Measurements from ENCODE around the gene BIN1.
"Not testable (repeated sequence)": the region's sequence is repeated elsewhere in the genome, so short reads cannot be mapped to it uniquely, and the experiment has no call there.

BIN1 gene

DNA sequence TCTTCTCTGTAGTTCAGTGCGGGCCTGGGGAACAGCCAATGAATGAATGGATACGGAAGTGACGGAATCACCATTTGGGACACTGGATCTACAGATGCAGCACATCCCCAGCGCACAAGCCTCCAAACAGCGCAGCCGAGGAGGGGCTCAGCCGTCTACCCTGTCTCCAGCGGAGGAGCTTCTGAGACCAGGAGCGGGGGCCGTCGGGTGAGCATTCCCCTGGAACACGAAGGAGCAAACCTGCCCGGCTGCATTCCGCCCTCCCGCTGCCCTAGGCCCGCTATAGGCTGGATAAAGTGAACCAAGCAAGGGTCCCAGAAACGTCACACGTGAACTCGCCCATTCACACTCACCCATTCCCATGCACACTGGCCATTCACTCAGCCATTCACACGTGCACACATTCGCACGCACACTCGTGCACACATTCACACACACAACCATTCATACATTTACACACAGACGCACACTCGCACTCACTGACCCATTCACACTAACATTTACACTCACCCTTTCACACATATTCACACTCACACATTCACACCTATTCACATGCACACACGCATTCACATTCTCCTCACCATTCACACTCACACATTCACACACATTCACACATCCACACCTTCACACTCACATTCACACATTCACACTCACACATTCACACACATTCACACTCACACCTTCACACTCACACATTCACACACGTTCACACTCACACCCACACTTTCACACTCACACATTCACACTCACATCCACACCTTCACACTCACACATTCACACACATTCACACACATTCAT is 63.4 kb downstream of the BIN1 start:
- DNase-seq: no peak

- no peak for DNase-seq
Observed at GRCh38 chr2:127041259-127041970, 65.5 kb downstream of the BIN1 start.

GRCh38 chr2:127040169-127040568 is 66.8 kb downstream of the BIN1 start:
- DNase-seq: no peak

GRCh38 chr2:127039387-127040031 is 67.4 kb downstream of the BIN1 start:
- DNase-seq: no peak

DNA sequence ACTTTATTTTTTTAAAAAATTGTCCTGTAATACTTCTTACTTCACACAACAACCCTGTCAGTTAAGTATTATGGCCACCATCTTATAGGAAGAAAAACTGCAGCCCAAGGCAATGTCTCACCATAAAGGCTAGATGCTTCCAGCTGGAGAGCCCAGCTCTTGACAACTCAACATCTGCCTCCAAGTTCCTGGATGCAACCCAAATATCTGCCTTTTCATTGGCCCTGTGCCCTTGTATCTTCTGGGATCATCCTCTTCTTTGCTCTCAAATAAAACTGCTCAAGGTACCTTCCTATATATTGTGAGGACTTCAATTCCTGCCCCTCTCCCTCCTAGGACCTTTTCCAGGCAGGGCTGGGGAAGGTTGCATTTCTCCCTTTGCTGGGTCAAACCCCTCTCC is 69.5 kb downstream of the BIN1 start:
- DNase-seq: no peak

DNA sequence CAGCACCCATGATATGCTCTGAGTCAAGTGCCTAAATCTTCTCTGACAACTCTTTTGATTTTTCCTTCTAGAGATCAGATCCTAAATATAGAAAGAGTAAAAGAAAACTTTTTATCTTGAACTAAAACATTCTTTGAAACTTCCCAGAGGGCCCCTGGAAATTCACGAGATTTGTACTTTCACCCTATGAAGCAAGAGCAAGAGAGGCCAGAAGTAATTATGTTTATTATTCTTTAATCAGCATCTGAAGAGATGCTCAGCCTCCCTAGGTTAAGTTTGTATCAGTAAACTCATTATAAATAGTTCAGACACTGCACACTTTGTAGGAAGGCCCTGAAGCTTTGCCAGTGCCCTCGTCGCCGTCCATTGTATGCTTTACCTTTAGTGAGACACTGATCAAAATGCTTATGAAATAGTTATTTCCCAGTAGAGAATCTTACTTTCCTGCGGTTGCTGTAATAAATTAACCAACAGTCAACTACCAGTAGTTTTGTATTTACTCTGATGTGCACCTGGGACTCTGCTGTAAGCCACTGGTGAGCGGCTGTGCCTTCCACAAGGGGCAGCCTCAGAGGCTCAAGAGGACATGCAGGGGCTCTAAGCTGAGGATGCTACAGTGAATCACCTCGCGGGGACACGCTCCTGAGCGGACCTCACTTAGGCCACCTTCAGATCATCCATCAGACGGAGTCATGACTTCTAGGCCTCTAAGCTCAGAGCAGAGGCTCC is 71.9 kb downstream of the BIN1 start:
- DNase-seq: no peak

GRCh38 chr2:127034051-127034450 is 72.9 kb downstream of the BIN1 start:
- no peak for DNase-seq

- no peak for DNase-seq
Observed at GRCh38 chr2:127032621-127033020, 74.3 kb downstream of the BIN1 start.

- DNase-seq: no peak
Observed at GRCh38 chr2:127029350-127030051, 77.5 kb downstream of the BIN1 start.

DNA sequence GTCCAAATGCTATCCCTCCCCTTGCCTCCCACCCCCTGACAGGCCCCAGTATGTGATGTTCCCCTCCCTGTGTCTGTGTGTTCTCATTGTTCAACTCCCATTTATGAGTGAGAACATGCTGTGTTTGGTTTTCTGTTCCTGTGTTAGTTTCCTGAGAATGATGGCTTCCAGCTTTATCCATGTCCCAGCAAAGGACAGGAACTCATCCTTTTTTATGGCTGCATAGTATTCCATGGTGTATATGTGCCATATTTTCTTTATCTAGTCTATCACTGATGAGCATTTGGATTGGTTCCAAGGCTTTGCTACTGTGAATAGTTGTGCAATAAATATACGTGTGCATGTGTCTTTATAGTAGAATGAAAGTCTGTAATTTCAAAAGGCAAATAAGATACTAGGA is 78.2 kb downstream of the BIN1 start:
- not testable (repeated sequence) for DNase-seq

DNA sequence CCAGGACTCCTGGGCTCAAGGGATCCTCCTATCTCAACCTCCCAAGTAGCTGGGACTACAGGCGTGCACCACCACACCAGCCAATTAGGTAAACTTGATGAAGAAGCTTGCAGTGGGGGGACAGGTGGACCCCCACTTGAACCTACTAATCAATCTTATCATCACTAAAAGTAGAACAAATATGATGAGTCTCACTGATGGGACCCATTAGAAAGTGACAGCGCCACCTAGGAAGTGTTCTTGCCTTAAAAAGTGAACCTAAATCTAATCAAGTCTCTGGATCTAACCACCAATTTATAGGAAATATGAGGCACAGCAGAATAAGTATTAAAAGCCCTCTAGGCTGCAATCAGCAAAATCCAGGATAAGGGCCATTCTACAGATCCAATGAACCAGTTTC is 79.2 kb downstream of the BIN1 start:
- no peak for DNase-seq

- DNase-seq: no peak
Observed at GRCh38 chr2:127025359-127026166, 81.4 kb downstream of the BIN1 start.

GRCh38 chr2:127024769-127025358 is 82.1 kb downstream of the BIN1 start:
- no peak for DNase-seq

DNA sequence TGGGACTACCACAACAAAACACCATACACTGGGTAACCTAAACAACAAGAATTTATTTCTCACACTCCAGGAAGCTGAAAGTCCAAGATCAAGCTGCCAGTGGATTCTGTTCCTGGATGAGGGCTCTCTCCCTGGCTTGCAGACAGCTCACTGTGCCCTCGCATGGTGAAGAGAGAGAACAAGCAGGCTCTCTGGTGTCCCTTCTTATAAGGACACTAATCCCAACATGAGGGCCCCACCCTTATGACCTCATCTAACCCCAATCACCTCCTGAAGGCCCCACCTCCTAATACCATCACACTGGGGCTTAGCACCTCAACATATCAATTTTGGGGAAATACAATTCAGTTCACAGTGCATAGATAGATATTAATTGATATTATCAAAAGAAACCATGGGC is 83.5 kb downstream of the BIN1 start:
- no peak for DNase-seq

DNA sequence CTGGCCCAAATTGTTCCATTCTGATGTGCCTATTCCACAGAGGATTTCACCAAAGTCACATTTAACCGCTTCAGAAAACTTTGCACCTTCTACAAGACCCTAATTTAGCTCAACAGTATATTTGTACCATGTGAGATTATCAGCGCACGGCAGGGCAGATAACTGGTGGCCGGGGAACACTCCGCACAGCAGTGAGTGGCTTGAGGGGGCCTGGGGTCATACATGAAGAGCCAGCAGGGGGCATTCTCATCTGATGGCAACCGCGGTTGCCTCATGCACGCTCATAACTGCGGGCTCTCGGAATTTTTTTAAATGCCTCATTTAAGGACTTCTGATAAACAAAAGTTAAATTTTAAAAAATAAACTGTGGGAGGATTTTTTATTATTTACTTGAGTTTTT is 84.1 kb downstream of the BIN1 start:
- DNase-seq: no peak

GRCh38 chr2:127020536-127020935 is 86.4 kb downstream of the BIN1 start:
- no peak for DNase-seq

GRCh38 chr2:127017548-127017947 is 89.4 kb downstream of the BIN1 start:
- no peak for DNase-seq

DNA sequence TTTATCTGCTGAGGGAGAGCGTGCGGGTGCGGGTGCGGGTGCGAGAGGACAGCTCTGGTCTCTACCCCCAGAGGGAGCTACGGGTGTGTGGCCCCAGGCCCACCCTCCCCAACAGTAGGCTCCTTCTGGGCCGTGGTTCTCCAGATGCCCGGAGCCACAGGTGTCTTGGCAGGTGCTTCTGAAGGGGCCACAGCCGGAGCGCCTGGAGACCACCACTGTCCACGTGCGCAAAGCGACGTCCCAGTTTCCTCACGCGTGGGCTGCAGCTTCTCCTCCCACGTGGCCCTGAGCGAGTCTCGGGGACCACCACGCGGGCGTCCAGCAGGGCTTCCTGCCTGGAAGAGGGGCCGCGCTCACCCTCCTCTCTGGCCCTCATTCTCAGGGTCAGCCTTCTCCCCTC is 90.6 kb downstream of the BIN1 start:
- no peak for DNase-seq

DNA sequence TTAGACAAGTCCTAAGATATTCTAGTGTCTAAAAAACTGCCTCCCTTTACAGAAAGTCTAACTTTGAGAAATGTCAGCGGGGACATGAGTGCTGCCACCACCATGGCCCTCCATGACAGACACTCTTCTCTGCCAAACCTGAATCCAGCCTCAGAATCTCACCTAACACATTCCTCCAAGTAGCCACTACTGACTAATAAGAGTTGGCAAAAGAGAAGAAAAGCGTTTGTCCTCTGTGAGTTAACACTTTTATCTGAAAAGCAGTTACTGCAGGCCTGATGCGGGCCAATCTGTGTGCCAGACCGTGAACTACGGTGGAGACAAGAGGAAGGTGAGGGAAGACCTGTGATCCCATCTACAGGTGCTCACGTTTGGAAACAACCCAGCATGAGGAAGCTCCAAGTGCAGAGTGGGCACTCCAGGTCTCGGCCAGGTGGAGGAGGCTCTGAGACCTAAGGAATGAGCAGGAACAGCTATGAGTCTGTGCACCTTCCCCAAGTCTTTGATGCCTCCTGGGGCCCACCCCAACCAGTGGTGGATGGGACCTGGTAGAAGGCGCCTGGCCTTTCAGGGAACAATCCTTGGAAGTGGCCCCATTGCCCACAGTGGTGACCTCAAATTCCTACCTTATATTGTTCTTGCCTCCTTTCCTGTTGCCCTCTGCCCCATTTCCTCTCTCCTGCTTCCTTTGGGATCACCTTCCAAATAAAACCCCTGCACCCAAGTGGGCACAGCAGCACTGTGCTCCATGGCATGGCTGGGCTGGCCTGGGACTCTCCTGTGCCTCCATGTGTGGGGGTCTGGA is 91.6 kb downstream of the BIN1 start:
- no peak for DNase-seq

GRCh38 chr2:127014630-127015029 is 92.3 kb downstream of the BIN1 start:
- no peak for DNase-seq

- no peak for DNase-seq
Observed at GRCh38 chr2:127014224-127014623, 92.7 kb downstream of the BIN1 start.
